ELR (cell line): Measurements from ENCODE around the gene SSPN.
A peak's percentile ranks its signal among the peaks of the same experiment; 100 is the strongest.

Experiments used
- DNase-seq: peaks from one replicate; pipeline ENCODE4 v3.0.0-alpha.2; 2015; ENCODE audit warnings: low read depth

SSPN gene

DNA sequence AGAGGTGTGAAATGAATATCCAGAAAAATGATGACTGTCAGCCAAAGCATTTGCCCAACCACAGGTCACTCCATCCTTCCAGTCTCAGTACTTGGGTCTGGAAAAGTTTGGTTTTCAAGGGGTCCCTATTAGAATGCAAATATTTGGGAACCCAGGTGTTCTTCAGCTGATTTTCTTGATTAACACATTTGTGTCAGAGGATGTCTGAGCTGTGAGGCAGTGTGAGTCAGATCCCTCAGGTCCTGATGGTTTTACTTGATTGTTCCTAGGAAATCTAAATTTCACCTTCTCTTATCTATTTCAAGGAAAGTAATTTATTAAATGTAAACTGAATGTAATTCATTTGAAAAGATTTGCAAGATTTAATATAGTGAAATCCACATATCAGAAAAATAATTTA lies 71.5 kb downstream of the SSPN start:
- DNase-seq: no peak

DNA sequence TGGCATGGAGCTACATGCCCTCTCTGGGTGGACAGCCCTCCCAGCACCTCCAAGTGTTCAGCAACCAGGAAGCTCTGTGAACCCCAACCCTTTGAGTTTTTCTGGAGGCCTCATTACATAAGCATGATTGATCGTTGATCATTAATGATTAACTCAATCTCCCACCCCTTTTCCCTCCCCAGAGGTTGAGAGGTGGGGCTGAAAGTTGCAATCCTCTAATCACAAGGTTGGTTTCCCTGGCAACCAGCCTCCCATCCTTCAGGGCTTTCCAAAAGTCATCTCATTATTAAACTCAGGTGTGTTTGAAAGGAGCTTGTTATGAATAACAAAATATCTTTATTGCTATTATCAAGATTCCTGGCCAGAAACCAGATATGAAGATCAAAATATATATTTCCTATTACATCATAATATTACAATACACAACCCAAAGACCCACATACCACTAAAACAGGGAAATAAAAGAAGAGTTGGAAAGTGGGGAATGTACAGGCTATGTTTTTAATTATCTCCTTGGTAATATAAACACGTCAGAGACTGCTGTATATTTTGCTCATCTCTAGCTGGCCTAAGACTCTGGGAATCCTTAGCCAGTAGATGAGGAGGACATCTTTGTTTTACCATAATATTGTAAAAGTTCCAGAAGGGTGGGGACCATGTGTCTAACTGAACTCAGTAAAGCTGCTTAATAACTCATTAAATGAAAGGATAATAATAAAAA lies 73.6 kb downstream of the SSPN start:
- no peak for DNase-seq

DNA sequence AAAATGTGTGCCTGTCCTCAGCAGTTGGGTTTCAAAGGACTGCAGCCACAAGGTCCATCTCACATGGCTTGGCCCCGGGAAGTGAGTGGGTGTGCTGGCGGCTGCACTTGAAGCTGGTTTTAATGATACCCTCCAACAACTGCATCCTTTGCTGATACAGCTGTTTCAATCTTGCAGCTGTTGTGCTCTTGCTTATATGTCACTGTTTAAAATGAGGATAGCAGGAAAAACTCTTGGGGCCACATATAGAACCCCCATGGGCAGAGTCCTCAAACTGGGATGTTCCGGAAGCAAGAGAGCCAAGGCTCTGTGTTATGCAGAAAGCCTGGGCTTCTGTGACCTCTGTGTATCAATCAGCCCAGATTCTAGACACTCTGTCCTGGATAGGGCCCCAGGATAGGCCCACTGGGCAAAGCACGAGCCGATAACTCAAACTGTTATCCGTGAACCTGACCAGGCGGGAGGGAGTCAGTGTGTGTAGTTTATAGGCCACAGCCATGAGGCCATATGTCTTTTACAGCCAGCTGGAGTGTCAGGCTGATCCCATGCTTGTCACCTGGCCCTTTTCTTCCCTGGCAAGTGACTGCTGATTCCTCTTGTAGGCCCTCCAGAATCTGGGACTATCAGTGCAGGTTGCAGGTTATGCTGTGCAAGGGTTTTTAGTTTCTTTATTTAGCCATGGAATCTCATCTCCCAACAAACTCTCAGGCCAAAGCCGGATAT lies 74.3 kb downstream of the SSPN start:
- no peak for DNase-seq

DNA sequence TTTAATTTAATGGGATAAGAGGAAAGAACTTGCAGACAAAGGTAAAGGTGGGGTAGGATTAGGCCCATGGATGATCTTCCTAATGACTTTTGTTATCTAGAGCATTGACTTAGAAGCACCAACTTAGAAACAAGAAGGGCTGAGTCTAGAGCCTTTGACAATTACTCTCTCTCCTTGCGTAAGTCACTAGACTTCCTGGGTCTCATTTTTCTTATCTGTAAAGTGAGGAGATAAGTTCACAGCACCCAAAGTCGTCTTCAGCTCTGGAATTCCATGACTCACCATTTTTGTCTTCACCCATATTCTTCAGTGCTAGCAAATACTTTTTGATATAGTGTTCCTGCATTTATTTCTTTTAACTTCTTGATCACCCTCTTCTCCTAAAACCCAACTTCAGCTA lies 75.7 kb downstream of the SSPN start:
- DNase-seq: peak; percentile 39

DNA sequence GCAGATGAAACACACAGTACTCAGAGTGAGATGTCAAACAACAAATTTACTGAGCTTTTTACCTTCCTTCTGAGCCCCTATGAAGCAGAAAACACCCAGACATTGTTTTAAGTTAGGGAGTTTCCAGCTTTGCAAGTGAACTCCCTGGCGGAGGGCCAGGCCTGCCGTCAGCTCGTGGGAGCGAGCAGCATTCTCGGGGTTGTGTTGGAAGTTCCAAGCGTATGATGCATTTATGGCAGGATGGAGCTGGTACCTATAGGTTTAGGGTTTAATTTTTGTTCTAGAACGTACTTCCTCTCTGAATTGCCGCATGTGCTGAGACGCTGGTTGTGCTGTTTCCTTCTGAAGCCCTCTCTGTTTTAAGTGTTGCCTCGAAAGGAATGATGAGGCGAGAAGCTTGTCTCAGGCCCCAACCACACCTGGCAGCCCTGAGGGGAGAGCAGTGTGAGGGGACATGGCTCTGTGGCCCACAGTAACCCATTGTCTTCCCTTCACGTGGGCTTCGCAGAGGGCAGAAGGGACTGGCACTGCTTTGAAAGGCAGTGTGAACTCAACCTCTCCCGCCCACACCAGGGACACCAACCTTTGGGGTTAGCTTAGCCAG lies 76.6 kb downstream of the SSPN start:
- DNase-seq: peak; percentile 90

DNA sequence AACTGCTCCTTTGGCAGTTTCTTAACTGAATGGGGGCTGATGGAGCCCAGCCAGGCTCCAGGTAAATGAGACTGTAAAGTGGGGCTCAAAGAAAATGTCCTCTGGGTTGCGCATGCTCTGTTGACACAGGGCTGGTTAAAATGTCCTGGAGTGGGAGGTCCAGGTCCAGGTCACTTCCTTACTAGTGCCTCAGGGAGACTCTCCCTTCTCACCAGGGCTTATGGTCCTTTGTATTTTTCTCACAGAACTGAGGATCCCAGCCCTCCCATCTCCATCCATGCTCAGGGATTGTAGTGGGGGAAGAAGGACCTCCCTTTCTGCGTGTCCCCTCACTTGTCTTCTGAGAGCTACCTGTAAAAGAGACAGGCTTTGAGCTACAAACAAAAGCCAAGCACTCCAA lies 77.5 kb downstream of the SSPN start:
- no peak for DNase-seq

DNA sequence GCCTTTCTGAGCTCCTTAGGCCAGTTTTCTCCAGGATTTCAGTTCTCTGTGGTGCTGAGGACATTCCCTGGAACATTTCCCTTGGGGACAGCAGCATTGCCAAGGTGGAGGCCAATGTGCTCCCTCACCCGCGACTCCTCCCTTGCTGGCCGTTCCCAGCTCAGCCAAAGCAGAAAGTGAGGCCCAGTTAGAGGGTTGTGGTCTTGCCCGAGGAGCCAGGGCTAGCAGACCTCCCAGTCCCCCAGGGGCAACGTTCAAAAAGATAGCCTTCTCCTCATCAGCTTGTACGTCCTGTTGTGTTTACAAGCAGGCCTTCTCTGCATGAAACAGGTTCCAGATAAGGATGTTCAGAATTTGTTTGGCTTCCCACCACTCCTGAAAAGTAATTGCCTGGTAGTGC lies 78.4 kb downstream of the SSPN start:
- no peak for DNase-seq

DNA sequence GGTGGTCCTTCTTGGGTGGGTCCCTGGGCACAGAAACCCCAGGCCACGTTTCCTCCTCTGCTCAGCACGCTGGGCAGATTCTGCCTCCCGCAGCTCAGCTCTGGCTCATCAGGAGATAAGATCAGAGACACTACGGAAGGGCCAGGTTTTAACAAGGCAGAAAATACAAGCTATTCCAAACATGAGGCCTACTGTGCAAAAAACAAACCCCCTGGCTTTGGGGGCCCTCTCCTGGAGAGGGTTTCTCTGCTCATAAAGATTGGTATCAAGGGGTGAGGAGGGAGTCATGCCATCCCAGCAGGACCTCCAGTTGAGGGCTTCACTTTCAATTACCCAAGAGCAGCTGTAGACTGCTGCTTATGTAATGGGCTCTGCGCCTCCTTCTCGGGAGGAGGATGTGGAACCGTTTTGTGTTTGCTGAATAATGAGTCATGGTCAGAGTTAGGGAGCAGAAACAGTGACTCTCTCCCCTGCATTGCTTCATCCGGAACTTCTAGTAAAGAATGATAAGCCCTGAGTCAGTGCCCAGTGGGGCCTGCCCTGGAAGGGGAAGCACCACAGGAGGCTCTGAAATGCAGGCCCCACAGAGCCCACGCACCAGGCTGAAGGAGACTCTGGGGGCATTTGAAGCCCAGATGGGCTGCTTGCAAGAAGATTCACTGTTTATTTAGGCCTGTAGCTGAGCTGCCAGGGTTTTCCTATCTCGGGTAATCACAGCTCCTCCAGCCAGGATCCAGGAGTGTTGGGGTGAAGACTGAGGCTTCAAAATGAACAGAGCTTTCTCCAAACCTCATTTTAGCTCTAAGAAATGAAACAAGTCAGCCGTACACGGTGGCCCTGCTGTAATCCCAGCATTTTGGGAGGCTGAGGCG lies 79.3 kb downstream of the SSPN start:
- DNase-seq: peak; percentile 99

DNA sequence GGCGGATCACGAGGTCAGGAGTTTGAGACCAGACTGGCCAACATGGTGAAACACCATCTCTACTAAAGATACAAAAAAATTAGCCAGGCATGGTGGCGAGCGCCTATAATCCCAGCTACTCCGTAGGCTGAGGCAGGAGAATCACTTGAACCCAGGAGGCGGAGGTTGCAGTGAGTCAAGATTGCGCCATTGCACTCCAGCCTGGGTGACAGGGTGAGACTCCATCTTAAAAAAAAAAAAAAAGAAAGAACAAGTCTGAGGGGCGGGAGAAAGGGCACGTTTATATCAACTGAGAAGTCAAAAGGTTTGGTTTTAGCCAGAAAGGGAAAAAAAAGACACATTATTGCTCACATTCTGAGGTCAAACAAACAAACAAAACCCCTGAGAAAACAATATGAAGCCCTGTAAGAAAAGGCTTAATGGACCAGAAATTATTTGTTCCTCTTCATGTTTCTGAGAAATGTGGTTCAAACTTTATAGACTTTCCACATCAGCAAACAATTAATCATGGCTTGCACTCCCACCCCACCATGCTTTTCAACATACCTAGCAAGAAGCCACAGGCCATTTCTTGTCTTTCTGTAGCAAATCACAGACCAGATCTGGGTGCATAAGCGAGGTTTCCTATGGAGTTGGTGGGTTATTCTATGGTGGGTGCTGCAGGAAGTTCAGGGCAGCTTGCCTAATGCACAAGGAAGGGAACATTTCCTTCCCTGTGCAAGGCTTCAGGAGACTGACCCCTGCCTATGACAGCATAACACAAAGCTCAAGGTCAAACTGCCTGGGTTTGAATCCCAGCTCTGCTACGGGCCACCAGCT lies 80.1 kb downstream of the SSPN start:
- DNase-seq: peak; percentile 24

DNA sequence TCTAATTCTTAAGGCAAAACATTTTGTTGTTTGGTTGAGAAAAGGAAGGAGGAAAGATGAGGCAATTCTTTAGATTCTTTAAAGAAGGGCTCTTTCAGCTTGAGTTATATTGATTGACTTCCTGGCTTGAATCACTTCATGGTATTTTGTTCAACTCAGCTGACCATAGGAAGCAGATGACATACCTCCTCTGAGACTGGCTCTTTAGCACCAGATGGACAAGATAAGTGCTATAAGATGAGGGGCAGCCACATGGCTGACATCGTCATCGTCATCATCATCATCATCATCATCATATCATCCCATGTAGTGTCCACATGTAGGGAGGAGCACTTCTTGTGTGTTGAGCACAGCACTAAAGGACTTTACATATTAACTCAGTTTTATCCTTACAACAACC lies 81.3 kb downstream of the SSPN start:
- peak; percentile 37 for DNase-seq

DNA sequence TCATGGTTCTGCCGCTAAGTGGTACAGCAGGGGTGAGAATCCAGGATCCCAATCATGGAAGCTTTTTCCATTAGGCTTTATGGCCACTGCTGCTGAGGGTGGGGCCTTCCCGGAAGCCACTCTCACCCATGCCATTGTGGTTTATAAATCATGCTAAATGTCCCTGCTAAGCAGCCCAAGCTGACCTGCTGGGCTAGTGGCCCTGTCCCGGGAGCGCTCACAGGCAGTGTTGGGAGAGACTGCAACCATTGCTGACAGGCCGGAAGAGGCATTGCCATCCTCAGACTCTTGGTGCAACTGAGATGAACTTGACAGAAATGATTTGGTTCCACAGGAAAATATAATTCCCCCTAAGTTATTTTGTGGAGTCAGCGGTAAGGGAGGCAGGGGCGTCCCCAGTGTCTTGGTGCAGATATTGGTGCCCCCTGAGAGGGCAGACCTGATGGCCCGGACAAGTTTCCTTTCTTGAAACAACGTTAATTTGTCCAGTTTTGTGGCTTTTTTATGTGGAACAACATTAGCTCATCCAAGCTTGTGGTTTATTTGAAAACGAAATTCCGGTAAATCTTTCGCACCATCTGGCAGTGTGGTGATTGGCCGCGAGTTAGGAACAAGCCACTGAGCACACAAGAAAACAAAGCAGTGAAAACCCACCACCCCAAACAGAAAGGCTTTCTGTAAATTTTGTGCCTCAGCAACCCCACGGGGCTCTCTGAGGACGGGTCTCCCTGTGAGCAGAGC lies 82.3 kb downstream of the SSPN start:
- DNase-seq: no peak

DNA sequence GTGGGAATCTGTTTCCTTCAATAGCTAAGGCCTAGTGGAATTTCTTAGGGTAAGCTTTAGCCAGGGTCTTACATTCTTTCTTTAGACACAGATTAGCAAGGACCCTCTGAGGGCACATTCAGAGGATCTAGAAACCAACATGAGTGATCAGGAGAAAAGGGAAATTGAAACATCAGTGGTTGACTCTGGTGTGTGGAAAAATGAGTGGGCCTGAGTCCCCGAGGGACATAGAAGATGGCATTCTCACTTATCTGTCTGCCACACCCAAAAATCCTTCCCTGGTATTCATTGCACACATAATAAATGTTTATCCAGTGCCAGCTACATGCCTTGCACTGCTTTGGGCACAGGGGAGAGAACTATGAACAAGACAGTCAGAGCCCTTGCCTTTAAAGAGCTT lies 82.9 kb downstream of the SSPN start:
- DNase-seq: no peak

DNA sequence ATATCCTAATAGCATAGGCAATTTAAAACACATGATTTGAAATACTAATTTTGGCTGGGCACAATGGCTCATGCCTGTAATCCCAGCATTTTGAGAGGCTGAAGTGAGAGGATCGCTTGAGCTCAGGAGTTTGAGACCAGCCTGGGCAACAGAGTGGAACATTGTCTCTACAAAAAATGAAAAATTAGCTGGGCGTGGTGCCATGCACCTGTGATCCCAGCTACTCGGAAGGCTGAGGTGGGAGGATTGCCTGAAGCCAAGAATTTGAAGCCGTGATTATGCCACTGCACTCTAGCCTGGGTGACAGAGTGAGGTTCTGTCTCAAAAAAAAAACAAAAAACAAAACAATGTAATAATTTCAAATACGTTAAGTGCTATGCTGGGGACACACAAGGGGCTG lies 83.3 kb downstream of the SSPN start:
- DNase-seq: no peak

DNA sequence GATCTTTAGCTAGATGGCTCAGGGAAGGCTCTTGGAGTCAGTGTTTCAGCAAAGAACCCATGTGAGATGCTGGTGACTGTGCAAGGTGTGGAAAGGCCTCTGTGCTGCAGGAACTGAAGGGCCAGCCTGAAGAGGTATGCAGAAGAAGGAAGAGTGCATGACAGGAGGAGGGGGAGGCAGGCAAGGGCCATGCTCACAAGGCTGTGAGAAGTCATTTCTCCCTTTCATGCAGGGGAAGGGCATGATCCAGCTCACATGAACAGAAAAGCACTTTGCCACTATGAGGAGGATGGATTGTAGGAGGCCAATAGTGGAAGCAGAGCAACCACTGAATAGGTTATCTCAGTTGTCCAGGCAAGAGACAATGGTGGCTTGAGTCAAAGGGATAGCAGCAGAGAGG lies 83.7 kb downstream of the SSPN start:
- DNase-seq: no peak

DNA sequence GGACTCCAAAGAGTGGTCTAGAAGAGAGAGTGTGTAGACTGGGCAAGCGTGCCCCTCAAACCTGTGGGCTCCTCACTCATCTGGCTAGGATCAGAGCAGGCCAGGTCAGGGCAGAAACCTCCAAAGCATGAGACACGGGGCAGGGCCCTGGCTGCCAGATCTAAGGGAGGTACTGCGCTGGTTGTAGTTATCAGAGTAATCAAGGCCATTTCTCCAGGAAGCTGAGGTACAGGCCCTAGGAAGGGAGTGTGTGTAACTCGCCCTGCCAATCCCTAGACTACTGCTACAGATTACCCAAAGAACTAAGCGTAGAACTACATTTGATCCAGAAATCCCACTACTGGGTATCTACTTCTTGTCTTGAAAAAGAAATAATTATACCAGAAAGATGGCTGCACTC lies 84.5 kb downstream of the SSPN start:
- no peak for DNase-seq

DNA sequence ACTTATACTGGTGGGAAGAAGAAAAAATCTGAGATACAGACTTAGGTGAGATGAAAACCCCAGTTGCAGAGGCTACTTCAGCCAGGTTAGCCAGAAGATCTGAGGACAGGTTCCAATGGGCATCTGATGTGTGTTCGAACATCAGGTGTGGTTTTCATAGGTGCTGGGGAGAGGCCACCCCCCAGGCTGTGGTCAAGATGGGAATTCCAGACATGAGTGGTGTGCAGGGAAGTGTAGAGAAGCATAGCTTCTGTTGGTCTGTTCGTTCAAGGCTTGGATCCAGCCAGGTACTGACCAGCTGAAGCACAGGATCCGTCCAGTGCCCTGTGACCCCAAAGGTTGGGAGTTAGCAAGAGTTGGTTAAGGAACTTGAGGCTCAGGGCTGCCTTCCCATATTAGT lies 85.5 kb downstream of the SSPN start:
- DNase-seq: no peak

DNA sequence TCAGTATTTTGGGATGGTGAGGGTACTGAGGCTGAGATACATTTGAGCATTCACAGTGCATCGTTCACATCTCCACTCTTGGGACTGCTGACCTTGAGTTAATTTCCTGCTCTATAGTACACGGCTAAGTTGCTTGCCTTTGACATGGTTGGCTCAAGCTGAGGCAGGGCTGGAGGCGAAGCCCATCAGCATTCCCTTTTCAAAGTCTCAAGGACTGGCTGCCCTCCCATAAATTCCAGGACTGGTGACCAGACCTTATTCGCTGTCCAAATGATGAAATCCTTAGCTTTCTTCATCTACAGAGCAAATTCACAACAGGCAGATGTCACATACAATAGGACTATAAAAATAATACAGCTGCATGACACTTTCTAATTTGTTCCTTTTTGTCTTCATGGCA lies 85.9 kb downstream of the SSPN start:
- DNase-seq: no peak

DNA sequence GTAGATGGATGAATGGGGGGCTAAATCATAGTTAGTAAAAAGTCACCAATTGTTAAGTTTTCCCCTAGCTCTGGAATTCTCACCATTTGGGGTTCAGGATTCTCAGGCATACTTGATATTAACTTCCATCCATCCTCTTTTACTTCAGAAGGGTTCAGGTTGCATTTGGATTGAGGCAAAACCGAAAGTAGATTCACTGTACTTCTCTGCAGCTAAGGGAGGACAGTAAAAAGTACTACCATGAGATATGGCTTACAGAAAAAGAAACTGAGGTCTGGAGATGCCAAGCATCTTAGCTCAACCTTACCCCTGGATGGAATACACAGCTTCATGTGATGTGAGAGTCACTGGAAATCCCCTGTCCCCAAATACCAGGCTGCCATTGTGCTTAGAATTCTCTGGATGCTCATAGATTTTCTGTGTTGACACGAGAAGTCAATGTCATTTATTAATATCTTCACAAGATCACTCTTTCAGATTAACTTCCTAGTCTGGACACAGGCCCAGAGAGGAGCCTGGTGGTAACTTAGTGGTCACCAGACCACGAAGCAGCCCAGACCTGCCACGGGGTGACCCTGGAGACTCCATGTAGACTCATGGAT lies 87.1 kb downstream of the SSPN start:
- no peak for DNase-seq

DNA sequence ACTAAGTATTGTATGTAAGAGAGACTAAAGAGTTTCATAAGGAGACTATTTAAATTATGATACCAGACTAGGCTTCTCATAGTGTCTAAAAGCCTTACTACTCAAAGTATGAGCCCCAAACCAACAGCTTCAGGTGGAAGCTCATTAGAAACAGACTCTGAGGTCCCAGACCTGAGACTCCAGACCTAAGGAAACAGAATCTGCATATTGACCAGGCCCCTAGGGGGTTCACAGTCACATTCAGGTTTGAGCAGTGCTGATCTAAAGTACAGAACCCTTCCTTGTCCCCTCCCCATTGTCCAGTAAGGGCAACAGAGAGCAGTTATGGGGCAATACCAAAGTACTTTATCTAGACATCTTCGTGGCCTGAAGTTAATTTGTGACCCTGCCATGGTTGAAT lies 87.7 kb downstream of the SSPN start:
- no peak for DNase-seq

DNA sequence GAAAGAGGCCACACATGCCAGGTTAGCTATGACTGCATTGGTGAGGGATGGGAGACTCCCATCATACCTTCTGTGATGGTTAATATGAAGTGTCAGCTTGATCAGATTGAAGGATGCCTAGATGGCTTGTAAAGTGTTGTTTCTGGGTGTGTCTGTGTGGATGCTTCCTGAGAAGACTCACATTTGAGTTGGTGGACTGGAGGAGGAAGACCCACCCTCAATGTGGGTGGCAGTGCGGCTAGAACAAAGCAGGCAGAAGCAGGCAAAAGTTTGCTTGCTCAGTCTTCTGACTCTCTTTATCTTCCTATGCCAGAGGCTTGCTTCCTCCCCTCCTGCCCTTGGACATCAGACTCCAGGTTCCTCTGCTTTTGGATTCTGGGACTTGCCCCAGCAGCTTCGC lies 88.2 kb downstream of the SSPN start:
- no peak for DNase-seq

DNA sequence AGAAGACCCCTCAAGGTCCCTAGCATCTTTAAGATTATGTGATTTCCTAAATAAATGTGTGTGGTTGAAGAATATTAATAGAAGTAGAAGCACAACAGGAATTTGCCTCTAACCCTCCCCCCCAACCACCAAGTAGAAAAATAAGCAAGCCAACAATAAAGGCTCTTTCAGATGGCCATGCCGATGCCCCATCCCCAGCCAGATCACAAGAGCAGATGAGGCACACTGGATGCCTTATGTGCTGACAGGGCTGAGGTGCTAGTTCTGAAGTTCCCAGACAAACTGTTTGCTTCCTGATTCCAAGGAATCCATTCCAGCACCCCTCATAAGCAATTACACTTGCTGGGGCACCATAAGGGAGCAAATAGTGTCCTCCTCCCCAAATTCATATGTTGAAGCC lies 90.0 kb downstream of the SSPN start:
- DNase-seq: no peak
